GM15510 (cell line): ENCODE data around the gene CDKN3.

Experiments used
- POLR2A ChIP-seq: IDR thresholded peaks from 3 replicates; pipeline ENCODE4 v1.6.1; 2011; ENCODE audit warnings: borderline replicate concordance; ENCODE audit not compliant: insufficient read length; ENCODE audit errors: extremely low read depth

Gene CDKN3

DNA sequence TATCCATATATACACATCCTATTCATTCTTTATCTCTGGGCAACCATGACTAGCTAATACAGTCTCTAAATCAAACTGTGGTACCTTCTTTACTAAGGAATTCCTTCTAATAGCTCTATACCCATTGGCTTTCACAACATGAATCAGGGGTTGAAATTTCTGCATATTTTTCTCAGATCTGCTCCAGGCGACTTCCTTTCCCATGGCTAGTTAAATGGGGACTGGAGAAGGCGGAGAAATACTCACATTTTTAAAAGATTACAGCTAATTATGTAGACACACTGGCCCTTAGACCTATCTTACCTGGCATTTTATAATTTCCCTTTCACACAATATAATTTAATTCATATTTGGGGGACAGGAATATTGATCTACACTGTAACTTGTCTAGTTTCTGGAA is 1.1 kb upstream of the CDKN3 start:
- no peak for TF ChIP-seq POLR2A

DNA sequence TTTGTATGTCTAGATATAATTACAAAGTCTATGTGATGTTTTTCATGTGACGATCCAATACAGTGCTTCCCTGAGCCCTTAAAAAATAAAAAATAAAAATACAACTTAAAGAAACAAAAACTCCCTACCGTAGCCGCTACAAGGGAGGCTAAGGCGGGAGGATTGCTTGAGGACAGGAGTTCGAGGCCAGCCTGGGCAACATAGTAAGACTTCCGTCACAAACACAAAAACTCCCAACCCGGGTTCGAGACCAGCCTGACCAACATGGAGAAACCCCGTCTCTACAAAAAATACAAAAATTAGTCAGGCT is 669 bp upstream of the CDKN3 start:
- no peak for TF ChIP-seq POLR2A

DNA sequence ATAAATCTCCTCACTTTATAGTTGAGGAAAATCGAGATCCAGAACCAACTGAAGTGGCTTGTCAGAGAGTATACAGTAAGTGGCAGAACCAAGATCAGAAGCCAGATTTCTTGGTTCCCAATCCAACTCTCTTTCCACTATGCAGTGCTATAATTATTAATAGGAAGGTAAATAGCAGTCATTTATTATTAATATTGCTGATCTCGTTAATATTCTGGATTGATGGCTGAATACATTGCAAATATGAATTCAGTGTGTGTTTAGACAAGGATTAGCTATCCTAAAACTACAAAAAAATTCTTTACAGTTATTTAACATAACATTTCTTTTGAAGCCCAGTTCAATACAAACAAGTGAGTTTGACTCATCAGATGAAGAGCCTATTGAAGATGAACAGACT is 2.8 kb downstream of the CDKN3 start:
- TF ChIP-seq POLR2A, result no peak

DNA sequence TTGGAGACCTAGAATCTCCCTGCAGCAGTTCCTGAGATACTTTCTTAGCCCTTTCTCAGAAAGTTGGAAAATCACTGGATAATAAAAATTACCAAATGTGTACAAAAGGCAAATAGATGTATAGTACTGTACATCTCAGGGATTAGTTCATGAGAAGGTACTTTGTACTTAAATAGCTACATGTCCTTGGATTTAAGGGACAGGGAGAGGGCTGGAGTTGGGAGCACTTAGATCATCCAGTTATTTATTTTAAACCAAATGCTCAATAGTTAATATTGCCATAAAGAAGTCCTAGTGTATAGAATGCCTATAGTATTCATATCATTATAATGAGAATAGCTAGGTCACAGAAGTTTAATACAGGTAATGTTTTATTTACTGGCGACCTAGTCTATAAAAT is 13.4 kb downstream of the CDKN3 start:
- TF ChIP-seq POLR2A, result no peak

DNA sequence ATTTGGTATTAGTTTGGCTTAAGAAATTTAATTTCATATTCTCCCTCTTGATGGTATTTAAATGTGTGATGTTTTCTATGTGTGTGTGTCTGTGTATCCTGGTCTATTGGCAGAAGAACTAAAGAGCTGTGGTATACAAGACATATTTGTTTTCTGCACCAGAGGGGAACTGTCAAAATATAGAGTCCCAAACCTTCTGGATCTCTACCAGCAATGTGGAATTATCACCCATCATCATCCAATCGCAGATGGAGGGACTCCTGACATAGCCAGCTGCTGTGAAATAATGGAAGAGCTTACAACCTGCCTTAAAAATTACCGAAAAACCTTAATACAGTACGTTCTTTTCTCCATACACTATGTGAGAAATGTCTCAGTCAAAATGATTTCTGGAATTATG is 14.6 kb downstream of the CDKN3 start:
- TF ChIP-seq POLR2A, result no peak

DNA sequence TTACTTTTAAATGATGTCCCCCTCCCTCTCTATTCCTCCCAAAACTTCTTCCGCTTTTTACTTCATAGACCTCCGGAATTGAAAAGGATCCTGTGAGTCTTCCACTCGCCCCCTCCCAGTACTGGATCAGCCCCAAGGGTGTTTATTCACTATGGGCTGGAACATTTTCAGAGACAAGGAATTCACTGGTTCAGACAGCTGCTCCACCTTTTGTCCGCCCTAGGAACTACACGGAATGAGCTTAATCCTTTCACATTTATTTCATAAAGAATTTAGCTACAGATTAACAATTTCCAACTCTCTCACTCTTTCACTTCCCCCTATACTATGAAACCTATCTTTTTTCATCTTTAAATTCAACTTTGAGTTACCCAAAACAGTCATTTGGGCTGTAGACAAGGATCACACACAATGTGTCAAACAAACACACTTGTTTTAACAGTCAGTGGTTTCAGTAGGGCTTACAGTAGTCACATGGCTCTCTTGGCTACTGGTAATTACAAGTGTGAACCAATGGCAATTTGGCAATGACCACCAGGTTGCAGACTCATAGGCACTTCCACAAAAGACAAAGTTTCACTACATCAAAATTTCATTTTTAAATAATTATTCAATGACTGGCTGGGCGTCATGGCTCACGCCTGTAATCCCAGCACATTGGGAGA is 23.8 kb downstream of the CDKN3 start:
- TF ChIP-seq POLR2A, result no peak

DNA sequence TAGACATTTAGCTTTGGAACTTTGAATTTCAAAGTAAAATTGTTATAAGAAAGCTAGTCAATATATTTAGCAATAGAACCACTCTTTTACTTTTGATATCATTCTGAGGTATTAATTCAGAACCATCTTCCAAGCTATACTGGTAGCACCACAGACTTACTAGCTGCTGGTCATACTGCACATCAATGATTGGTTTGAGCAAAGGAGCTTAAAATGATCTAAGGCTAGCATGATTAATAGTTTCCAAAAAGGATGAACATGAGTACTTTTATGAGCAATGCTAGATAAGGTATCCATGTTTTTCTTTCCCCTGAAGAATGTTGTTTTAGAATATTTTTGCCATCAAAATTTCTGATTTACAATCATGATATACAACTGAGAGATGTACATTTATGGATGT is 27.2 kb downstream of the CDKN3 start:
- no peak for TF ChIP-seq POLR2A

DNA sequence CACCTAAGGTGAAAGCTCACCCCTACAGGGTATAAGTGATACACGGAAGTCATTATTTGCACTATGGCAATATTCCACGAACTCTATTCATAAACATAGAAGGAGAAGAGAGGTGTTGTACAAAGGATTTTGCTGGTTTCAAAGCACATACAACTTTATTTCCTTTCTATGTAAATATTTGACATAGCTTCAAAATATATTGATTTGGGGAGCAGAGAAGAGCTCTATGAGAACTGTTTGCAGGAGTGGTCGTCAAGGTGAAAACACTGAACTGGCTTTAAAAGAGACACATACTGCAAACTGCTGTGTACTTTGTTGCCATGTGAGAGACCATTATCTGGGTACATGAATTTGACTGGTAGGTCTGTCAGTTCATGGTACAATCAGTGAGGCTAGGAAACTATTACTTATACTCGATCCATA is 27.7 kb downstream of the CDKN3 start:
- no peak for TF ChIP-seq POLR2A

DNA sequence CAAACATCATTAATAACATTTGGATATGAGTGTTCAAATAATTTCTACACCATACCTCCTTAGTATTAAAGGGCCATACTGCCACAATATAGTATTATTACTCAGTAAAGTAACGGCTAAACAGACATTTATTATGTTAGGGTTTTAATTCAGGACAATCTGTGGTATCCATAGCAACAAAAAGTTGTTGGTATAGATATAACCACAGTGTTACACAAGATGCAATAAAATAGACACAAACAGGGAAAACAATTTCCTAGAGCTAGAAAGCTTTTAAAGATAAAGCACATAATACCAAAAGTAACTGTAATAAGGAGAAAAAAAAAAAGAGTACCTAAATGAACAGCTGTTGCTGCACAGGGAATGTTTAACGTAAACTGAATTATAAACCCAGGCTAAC is 28.3 kb downstream of the CDKN3 start:
- no peak for TF ChIP-seq POLR2A

DNA sequence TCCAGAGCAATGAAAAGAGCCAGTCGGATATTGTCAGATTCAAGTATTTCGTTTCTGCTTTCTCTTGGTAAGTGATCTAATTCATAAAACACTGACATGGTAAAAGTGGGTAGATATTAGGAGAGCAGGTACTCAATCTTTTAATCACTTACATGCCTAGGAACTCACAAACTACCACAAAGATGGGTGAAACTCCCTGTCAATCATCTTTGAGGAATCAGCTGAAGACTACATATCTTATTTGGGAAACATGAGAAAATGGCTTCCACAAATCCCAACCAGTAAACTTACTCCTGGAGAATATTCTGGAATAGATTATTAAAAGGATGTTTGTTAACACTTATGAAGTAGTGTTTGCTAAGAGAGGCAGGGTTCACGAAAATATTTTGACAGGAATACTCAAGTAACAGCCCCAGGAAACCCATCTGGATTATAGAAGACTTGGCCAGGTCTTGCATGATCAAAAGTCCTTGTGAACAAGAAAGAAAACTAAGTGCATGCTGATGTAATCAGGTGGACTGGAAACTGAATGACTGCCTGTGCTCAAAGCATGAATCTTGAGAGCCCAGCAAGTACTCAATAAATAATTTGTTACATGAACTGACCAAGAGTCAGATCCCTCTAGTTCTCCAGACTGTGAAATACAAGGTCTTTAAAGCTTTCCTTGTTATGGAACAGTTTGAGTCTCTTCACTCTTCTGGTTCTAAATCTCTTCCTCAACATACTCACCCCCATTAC is 28.9 kb downstream of the CDKN3 start:
- no peak for TF ChIP-seq POLR2A

DNA sequence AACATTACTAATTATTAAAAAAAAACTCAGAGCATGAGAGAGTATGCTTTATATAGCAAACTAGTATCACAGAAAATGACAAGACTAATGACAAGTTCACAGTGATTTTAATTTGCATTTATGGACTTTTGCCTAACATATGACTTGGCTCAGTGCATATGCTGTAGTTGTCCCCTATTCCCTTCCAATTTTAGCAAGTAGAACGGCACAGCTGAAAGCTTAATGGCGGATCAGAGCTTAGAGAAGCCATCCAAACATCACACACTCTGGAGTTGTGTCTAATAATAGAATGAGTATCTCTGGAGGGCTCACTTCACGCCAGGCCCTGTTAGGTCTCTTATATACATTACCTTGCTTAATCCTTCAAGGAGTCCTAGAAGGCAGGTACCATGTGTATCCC is 31.1 kb downstream of the CDKN3 start:
- no peak for TF ChIP-seq POLR2A

DNA sequence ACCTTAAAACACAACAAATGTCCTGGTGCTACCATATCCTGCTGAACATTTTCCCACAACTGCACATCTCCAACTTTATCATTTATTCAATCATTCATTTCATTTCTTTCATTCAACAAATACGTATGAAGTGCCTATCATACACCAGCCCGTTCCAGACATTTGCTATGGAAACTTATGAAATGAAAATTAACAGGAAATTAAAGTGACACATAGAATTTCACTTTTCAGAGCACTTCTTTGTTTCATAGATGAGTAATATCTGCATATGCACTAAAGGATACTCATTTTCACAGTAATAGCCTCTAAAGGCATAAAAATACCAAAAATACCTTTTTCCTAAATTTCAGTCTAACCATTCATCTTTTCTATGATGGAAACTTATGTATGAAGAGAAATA is 31.7 kb downstream of the CDKN3 start:
- TF ChIP-seq POLR2A, result no peak

DNA sequence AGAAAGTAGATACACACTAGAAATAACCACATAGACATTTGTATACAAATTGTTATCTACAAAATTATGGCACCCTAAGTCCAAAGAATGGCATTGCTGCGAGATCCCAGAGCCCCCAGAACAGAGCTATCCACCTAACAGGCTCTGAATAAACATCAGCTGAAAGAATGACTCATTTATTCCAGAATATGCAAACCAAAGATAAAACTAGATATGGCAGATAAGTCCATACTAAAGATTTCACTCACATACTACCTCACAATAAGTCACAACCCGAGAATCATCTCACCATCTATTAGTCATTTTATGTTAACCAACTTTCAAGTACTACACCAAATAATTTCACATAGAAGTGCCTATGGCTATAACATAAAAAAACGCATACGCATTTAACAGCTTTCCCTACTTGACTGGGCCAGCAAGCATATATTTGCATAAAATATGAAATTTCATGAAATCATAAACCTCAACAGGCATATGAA is 38.7 kb downstream of the CDKN3 start:
- TF ChIP-seq POLR2A, result no peak

DNA sequence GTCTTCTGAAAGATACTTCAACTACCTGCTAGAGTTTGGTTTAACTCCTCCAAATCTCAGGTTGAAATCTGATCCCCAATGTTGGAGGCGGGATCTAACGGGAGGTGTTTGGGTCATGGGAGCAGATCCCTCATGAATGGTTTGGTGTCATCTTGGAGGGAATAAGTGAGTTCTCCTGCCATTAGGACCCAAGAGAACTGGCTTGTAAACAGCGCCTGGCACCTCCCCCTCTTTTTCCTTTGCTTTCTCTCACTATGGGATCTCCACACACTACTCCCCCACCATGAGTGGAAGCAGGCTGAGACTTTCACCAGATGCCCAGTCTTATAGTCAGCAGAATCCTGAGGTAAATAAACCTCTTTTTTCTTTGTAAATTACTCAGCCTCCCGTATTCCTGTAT is 41.9 kb downstream of the CDKN3 start:
- TF ChIP-seq POLR2A, result no peak

DNA sequence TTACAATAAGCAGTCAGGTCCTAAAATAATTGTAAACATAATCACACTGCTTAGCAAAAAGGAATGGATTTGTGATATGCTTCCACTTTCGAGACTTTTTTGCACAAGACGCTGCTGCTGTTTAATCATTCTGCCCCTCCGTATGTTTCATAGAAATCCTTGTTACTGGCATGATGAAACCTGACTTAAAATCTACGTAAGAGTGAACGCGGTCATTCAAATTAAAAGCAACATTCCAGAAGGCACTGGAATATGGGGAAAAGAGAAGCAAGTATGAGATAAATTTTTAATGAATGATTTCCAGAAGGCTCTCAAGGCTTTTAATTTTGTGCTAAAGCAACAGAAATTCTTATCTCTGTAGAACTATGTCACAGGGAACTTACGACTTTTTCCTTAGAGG is 43.2 kb downstream of the CDKN3 start:
- TF ChIP-seq POLR2A, result no peak

DNA sequence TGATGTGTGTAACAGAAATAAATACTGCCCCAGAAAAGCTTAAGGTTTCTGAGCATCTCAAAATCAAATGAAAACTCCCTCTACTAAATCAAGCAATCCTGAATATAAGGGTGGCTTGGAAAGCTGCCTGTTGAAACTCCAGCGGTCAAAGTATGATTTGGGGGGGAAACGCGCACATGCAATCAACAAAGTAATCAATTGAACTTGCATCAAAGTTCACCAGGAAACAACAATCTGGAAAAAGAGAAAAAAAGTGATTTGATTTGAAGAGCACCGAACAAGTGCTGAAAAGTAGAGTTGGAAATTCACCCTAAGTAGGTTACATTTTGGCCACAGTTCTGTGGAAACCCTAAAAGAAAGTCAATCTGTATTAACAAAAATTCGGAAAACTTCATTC is 43.7 kb downstream of the CDKN3 start:
- no peak for TF ChIP-seq POLR2A
